Measurements from ENCODE around the gene SNCG. TPM values are rescaled to one million over a fixed set of nuclear protein-coding genes. Genes with fewer than 3 reads are reported as not detected.

SNCG gene
- polyA plus RNA-seq, 3 donors = 1.8 TPM; not detected in 2

DNA sequence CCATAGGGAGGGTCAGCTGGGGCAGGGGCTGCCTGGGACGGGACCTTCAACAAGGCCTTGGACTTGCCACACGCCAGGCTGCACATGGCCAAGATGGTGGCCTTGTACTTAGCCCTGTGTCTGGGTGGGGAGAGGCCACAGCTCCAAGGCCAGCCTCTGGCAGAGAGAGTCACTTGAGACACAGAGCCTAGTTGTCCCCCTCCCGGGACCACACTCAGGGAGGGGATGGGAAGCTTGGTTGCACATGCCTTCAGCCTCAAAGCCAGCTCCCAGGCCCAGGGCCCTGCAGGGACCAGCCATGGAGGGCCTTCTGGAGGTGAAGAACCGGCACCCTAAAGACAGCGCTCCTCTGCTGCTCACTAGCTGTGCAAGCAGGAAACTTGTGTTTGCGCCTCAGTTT, 17.7 kb upstream of the SNCG start:
- Histone ChIP-seq H4K20me1 (ENCODE audit: insufficient read depth, low read length) (no peaks in the 10 kb centered on the region), H3K4me1 (ENCODE audit: control insufficient read depth in 1 of 2, insufficient read depth in 2 of 2, low read length in 2 of 2) (peaks cover 4 to 6% of the 10 kb centered on the region in 2 donors), H3K36me3 (replicated peaks in 1 of 2; ENCODE audit: control insufficient read depth in 1 of 2, insufficient read depth in 2 of 2, low read length in 2 of 2) (no peaks in the 10 kb centered on the region), H2AFZ (ENCODE audit: insufficient read depth, low read depth, low read length, poor library complexity, severe bottlenecking) (no peak overlapping the region), H3K79me2 (ENCODE audit: insufficient read depth, low read length) (no peaks in the 10 kb centered on the region), H3K4me2 (replicated peaks; ENCODE audit: extremely low read depth, low read length, poor library complexity, severe bottlenecking) (no peak overlapping the region), H3K27me3 (ENCODE audit: control insufficient read depth in 2 of 2, insufficient read depth in 2 of 2, low read length in 2 of 2) (peaks cover 0 to 3% of the 10 kb centered on the region in 2 donors), H3K4me3 (replicated peaks in 1 of 3; ENCODE audit: low read depth in 2 of 3, low read length in 3 of 3) (no peak overlapping the region), H3K9me3 (replicated peaks in 1 of 2; ENCODE audit: control insufficient read depth in 1 of 2, insufficient read depth in 1 of 2, low read length in 2 of 2) (no peaks in the 10 kb centered on the region), H3K9ac (ENCODE audit: insufficient read depth, low read length, poor library complexity, severe bottlenecking) (no peak overlapping the region), H3K27ac (ENCODE audit: low read depth in 1 of 2, low read length in 2 of 2) (no peak overlapping the region)
- 90% methylated on average over 5 of the region's 6 CpGs for WGBS (ENCODE audit: insufficient coverage)
- intact Hi-C loops (cut with micrococcal nuclease) = no loop called here
- H3K27me3 Mint-ChIP-seq (ENCODE audit: low read depth in 3 of 3) = peaks cover 1 to 5% (median 1%) of the 10 kb centered on the region in 3 donors
- TF ChIP-seq, protein P1, sequence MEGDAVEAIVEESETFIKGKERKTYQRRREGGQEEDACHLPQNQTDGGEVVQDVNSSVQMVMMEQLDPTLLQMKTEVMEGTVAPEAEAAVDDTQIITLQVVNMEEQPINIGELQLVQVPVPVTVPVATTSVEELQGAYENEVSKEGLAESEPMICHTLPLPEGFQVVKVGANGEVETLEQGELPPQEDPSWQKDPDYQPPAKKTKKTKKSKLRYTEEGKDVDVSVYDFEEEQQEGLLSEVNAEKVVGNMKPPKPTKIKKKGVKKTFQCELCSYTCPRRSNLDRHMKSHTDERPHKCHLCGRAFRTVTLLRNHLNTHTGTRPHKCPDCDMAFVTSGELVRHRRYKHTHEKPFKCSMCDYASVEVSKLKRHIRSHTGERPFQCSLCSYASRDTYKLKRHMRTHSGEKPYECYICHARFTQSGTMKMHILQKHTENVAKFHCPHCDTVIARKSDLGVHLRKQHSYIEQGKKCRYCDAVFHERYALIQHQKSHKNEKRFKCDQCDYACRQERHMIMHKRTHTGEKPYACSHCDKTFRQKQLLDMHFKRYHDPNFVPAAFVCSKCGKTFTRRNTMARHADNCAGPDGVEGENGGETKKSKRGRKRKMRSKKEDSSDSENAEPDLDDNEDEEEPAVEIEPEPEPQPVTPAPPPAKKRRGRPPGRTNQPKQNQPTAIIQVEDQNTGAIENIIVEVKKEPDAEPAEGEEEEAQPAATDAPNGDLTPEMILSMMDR (IDR thresholded peaks at IDR 0.05) = no peak
- H3K9me3 Mint-ChIP-seq = peaks cover 0 to 4% (median 2%) of the 10 kb centered on the region in 7 donors
- H3K4me1 Mint-ChIP-seq = no peaks in the 10 kb centered on the region
- no peak overlapping the region for H3K4me3 Mint-ChIP-seq
- no peak overlapping the region for H3K27ac Mint-ChIP-seq
- no peaks in the 10 kb centered on the region for H3K36me3 Mint-ChIP-seq
- no peak for DNase-seq

DNA sequence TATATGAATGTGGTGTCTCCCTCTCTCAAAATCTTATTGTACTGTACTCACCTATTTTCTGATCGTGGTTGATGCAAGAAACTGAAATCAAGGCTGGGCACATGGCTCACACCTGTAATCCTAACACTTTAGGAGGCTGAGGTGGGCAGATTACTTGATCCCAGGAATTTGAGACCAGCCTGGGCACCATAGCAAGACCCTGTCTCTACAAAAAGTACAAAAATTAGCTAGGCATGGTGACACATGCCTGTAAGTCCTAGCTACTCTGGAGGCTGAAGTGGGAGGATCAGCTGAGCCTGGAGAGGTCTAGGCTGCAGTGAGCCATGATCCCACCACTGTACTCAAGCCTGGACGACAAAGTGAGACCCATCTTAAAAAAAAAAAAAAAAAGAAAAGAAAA, 17.0 kb upstream of the SNCG start:
- Mint-ChIP-seq H3K9me3 (peaks cover 0 to 4% (median 2%) of the 10 kb centered on the region in 7 donors), H3K27ac (no peak overlapping the region), H3K4me1 (no peaks in the 10 kb centered on the region), H3K36me3 (no peaks in the 10 kb centered on the region), H3K27me3 (ENCODE audit: low read depth in 3 of 3) (peaks cover 1 to 5% (median 2%) of the 10 kb centered on the region in 3 donors), H3K4me3 (no peak overlapping the region)
- H3K9me3 ChIP-seq (replicated peaks in 1 of 2; ENCODE audit: control insufficient read depth in 1 of 2, insufficient read depth in 1 of 2, low read length in 2 of 2) = no peaks in the 10 kb centered on the region
- H3K4me2 ChIP-seq (replicated peaks; ENCODE audit: extremely low read depth, low read length, poor library complexity, severe bottlenecking) = no peak overlapping the region
- TF ChIP-seq, protein P1 (IDR thresholded peaks at IDR 0.05) = no peak
- H3K27ac ChIP-seq (ENCODE audit: low read depth in 1 of 2, low read length in 2 of 2) = no peak overlapping the region
- no CpG with 5 or more reads among the region's 2 CpGs for WGBS (ENCODE audit: insufficient coverage)
- no peak overlapping the region for H3K4me3 ChIP-seq (replicated peaks in 1 of 3; ENCODE audit: low read depth in 2 of 3, low read length in 3 of 3)
- H3K9ac ChIP-seq (ENCODE audit: insufficient read depth, low read length, poor library complexity, severe bottlenecking) = no peak overlapping the region
- peaks cover 4 to 6% of the 10 kb centered on the region in 2 donors for H3K4me1 ChIP-seq (ENCODE audit: control insufficient read depth in 1 of 2, insufficient read depth in 2 of 2, low read length in 2 of 2)
- no peaks in the 10 kb centered on the region for H3K79me2 ChIP-seq (ENCODE audit: insufficient read depth, low read length)
- no peak for DNase-seq
- intact Hi-C loops (cut with micrococcal nuclease) = no loop called here
- no peaks in the 10 kb centered on the region for H3K36me3 ChIP-seq (replicated peaks in 1 of 2; ENCODE audit: control insufficient read depth in 1 of 2, insufficient read depth in 2 of 2, low read length in 2 of 2)
- H3K27me3 ChIP-seq (ENCODE audit: control insufficient read depth in 2 of 2, insufficient read depth in 2 of 2, low read length in 2 of 2) = peaks cover 0 to 3% of the 10 kb centered on the region in 2 donors
- no peaks in the 10 kb centered on the region for H4K20me1 ChIP-seq (ENCODE audit: insufficient read depth, low read length)
- H2AFZ ChIP-seq (ENCODE audit: insufficient read depth, low read depth, low read length, poor library complexity, severe bottlenecking) = no peak overlapping the region
